HG02763 (cell line): ENCODE results near the gene DOCK1.
"Not testable (repeated sequence)": the region's sequence is repeated elsewhere in the genome, so short reads cannot be mapped to it uniquely, and the experiment has no call there.

Experiments used
- ATAC-seq: cut with Tn5 transposase; IDR thresholded peaks from one replicate; pipeline ENCODE4 v1.9.1; 2021; ENCODE audit warnings: mild to moderate bottlenecking, moderate library complexity; ENCODE audit not compliant: unreplicated experiment

The DOCK1 gene

GRCh38 chr10:126902157-126902556 lies 3.1 kb upstream of the DOCK1 start:
- ATAC-seq, result no peak

DNA sequence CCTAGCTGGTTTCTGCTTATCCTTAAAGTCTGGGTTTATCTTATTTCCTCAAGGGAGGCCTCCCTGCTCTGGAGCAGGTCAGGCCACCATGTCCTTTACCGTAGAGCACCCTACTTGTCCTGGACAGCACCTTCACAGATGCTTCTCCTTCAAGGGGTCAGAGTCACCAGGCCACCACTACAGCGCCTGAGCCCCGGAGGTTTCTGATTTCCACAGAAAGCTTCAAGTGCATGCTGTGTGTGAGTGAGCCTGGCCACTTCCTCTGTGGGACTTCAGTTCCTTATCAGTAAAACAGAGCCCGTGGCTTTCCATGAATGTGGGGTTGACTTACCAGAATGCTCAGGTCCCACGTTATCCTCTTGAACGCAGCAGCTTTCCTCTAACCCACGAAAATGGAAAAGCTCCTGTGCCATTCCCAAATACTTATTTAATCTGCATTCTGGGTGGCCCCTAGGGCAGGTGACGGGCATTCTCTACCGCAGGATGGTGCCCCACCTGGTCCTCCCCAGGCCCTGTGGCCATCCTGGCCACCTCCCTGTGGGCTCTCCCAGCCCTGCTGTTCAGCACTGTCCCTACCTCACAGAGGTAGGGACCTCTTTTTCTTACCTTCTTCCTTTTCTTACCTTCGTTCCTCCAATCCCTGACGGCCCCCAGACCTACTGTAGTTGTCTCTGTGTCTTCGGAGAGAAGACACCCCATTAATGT lies 1.4 kb upstream of the DOCK1 start:
- no peak for ATAC-seq

- no peak for ATAC-seq
Measured at GRCh38 chr10:126904516-126904817, 761 bp upstream of the DOCK1 start.

GRCh38 chr10:126905776-126906703 lies 812 bp downstream of the DOCK1 start:
- no peak for ATAC-seq

DNA sequence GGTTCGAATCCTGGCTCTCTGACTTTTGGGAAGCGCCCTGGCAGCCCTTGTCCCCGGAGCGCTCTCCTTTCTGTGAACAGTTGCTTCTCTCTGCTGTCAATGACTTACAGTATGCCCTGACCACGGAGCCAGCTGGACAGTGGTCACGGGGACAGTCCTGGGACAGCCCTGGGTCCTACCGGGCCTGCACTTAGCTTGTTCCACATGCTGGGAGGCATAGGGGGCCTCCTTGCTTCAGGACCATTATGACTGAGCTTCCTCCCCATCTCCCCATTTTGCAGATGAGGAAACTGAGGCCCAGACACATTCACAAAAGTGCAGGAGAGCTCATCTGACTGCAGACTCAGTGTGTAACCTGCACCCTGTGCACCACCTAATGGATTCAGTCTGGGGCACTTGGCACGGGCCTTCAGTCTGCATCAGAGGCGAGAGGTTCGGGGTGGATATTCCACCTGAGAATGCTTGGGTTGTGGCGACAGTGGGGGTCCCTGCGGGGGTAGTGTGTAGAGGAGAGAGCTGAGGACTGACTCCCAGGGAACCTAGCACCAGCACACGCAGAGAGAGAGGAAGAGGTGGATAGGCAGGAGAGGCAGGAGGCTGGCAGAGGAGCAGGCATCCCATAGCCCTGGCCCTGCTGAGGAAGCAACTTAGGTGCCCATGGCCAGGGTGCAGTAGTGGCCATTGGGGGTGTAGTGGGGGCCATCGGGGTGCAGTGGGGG lies 1.6 kb downstream of the DOCK1 start:
- ATAC-seq, result no peak

DNA sequence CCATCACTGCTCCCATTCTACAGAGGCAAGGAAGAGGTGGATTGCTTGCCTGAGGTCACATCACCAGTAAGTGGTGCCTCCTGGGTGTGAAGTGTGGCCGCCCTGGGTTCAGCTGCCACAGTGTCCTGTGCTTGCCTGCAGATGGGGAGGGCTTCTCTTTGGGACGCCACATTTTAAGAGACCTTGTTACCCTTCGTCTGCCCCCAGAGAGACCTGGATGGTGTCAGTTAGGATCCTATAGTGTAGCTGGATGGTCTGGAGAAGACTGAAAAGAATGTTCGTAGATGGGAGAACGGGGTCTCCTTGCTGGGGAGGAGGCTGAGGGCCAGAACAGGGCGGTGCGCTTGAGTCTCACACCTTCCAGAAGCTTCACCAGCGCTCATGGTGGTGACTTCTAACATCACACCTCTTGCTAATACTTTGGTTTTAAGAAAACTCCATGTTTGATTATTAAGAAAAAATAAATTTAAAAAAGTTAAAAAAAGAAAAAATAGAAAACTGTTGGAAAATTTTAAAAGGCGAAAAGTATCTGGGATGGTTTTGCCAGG lies 2.3 kb downstream of the DOCK1 start:
- no peak for ATAC-seq

GRCh38 chr10:126908225-126908624 lies 3.0 kb downstream of the DOCK1 start:
- no peak for ATAC-seq

DNA sequence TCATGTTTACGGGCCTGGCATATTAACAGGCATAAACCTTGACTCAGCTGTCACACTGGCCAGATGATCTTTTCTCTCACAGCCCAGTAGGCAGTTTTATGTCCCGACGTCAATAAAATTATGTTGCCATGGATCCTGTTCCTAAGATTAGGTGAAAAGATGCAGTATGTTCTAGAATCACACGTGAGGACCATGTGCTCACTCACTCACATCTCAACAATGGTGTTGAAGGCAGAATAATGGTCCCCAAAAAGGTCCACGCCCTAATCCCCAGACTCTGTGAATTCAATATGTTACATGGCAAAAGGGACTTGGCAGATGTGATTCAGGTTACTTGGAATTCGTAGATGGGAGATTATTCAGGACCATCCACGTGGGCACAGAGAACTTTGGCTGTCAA lies 3.5 kb downstream of the DOCK1 start:
- no peak for ATAC-seq

GRCh38 chr10:126909147-126909546 lies 3.9 kb downstream of the DOCK1 start:
- ATAC-seq, result no peak

GRCh38 chr10:126910196-126910595 lies 5.0 kb downstream of the DOCK1 start:
- no peak for ATAC-seq

DNA sequence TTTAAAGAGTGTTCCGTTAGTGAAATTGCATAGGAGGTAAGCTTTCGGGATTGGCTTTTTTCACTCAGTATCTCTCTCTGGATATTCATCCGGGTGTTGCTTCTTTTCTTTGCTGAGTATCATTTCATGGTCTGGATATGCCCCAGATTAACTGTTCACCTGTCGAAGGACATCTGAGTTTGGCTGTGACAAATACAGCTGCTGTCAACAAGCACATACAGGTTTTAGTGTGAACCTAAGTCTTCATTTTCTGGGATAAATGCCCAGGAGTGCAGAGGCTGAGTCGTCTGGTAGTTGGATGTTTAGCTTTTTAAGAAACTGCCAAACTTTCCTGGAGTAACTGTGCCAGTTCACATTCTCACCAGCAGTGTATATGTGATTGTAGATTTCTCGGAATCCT lies 5.6 kb downstream of the DOCK1 start:
- no peak for ATAC-seq

- no peak for ATAC-seq
Measured at GRCh38 chr10:126911301-126911700, 6.1 kb downstream of the DOCK1 start.

GRCh38 chr10:126913316-126913715 lies 8.1 kb downstream of the DOCK1 start:
- no peak for ATAC-seq

DNA sequence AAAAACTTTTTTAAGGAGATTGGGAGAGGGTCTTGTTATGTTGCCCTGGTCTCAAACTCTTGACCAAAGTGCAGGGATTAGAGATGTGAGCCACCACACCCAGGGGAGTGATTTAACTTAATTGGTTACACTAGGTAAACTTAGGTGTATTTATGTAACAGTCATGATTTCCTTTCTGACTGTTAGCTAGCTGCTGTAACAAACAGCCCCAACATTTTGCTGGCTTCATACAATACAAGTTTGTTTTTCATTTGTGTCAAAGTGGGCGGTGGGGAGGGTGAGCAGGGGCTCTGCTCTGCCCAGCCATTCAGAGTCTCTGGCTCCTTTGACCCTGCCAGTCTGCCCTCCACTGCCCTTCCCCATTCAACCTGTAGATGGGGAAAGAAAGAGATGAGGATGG lies 9.3 kb downstream of the DOCK1 start:
- no peak for ATAC-seq

DNA sequence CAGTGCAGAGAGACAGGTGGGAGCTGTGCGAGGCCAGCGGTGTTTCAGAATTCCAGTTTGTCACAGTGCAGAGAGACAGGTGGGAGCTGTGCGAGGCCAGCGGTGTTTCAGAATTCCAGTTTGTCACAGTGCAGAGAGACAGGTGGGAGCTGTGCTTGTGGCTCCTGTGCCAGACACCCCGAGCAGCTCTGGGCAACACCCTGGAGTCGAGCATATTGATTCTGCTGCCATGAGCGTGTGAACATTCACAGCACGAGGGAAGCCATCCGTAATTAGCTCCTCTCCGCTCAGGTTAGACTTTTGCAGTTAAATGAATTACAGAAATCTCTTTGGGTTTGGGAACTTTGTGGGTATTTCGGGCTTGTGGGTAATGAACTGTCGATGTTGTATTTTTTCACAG lies 11.7 kb downstream of the DOCK1 start:
- ATAC-seq, result not testable (repeated sequence)

DNA sequence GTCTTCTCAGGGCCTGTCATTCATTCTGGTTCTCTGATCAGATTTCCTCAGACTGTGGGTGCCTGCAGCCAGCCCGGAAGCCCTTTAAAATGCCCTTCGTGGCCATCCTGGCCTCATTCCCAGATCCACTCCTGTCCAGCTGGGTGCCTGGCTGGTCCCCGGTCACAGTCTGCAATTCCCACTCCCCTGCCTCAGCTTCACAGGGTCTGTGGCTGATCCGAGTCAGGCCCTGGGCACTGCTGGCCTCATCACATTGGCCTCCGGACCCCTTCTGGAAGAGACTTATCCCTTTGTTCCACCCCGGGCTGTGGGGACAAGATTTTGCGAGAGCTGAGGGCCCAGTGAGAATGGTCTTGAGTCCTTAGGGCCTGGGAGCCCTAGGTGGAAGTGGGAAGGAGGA lies 12.1 kb downstream of the DOCK1 start:
- no peak for ATAC-seq

DNA sequence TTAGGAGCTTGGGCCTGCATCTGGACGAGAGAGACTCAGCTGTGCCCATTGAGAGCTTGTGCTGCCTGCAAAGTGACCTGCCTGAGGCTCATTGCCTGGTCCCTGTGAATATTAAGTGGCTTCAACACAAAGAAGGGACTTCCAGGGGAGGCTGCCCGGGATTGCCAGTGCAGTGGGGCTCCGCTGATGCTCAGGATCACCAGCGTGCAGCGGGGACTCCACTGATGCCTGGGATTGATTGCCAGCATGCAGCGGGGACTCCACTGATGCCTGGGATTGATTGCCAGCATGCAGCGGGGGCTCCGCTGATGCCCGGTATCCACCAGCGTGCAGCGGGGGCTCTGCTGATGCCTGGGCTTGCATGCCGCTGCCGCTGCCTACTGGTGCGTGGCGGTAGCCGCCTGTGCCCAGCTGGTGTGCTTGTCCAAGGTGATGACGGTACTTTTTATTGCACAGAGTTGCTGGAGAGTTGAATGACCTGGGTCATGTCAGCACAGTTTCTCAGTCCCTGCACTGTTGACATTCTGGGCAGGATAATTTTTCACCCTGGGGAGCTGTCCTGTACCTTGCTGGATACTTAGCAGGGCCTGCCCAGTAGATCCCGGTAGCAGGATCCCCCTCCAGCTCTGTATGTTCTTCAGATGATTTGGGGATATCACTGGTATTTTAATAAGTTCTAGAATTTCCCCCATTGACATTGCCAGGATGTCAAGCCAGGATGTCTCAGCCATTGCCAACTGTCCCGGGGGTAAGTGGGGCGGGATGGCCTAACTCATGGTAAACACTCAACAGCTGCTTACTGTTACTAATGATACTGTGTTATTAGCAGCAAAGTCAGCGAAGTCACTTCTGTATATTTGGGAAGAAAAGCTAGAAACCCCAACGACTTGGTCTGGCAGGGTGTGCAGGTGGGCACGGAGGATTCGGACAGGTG lies 13.0 kb downstream of the DOCK1 start:
- no peak for ATAC-seq

GRCh38 chr10:126919426-126919825 lies 14.2 kb downstream of the DOCK1 start:
- no peak for ATAC-seq

GRCh38 chr10:126921162-126921561 lies 15.9 kb downstream of the DOCK1 start:
- ATAC-seq, result no peak

GRCh38 chr10:126921974-126922525 lies 16.8 kb downstream of the DOCK1 start:
- ATAC-seq, result no peak
